Esophagus muscularis mucosa (tissue), 4 donors: Measurements from ENCODE around the gene ATP2A3. TPM values are rescaled to one million over a fixed set of nuclear protein-coding genes. Genes with fewer than 3 reads are reported as not detected.
A peak's percentile ranks its signal among the peaks of the same experiment; 100 is the strongest.

Experiments used
- DNase-seq: peaks from one replicate; pipeline ENCODE4 v3.0.0-alpha.2; 2017; ENCODE audit errors: extremely low spot score
- H3K27ac ChIP-seq, 4 donors: fragments of 200-600 bp; sonication (generic); replicated peaks in 1 of 4; 1 replicate in 3 of 4; 2 replicates in 1 of 4; pipeline ENCODE4 v1.5.1; 2016 to 2019; ENCODE audit warnings: mild to moderate bottlenecking in 1 of 4
- H3K27me3 ChIP-seq, 4 donors: fragments of 200-600 bp; sonication (generic); one replicate each; pipeline versions ENCODE4 v1.5.1 to v1.6.0; 2016 to 2019
- H3K36me3 ChIP-seq, 4 donors: fragments of 200-600 bp; sonication (generic); one replicate each; pipeline ENCODE4 v1.5.1; 2016 to 2019
- H3K4me1 ChIP-seq, 4 donors: fragments of 200-600 bp; sonication (generic); one replicate each; pipeline ENCODE4 v1.5.1; 2016 to 2019
- H3K4me3 ChIP-seq, 4 donors: fragments of 200-600 bp; sonication (generic); 1 replicate in 2 of 4; 2 replicates in 2 of 4; pipeline ENCODE4 v1.5.1; 2016 to 2019; ENCODE audit warnings: mild to moderate bottlenecking in 4 of 4, moderate library complexity in 1 of 4
- H3K9me3 ChIP-seq, 4 donors: fragments of 200-600 bp; sonication (generic); 1 replicate in 3 of 4; 2 replicates in 1 of 4; pipeline ENCODE4 v1.5.1; 2016 to 2019
- EP300 ChIP-seq: sonication (generic); formaldehyde crosslinking; IDR thresholded peaks from one replicate; pipeline ENCODE4 v1.6.1; 2017; ENCODE audit warnings: antibody characterized with exemption
- POLR2A ChIP-seq: fragments of 450-650 bp; IDR thresholded peaks from one replicate; pipeline ENCODE4 v1.6.1; 2017; ENCODE audit warnings: antibody characterized with exemption, moderate library complexity, mild to moderate bottlenecking, low read depth
- POLR2AphosphoS5 ChIP-seq, 2 donors: sonication (generic); formaldehyde crosslinking; IDR thresholded peaks; one replicate each; pipeline ENCODE4 v1.6.1; 2017; ENCODE audit warnings: antibody characterized with exemption in 2 of 2
- WGBS: methylation state at CpG from one replicate; pipeline ENCODE4 v1.1.5; 2018; 5-methylcytosine and 5-hydroxymethylcytosine counted together
- intact Hi-C: fragments of 100-400 bp; cut with DNase I; formaldehyde crosslinking; loops from one replicate; pipeline ENCODE4 v1.15.1; 2023
- total RNA-seq, 4 donors: library from RNA; depleted of rRNA; stranded (reverse); fragments of >200 nt; gene quantifications; one replicate each; pipeline versions ENCODE4 v1.1.0 to v1.2.1, GENCODE V29; 2016
- TF ChIP-seq, protein P1 (sequence below), 3 experiments: fragments of 200-600 bp in 2 of 3; fragments of 450-650 bp in 1 of 3; sonication (generic) in 2 of 3; IDR thresholded peaks; one replicate each; pipeline ENCODE4 v1.5.1; 2017 to 2019; ENCODE audit warnings: antibody characterized with exemption in 3 of 3, mild to moderate bottlenecking in 2 of 3, moderate library complexity in 1 of 3

Gene ATP2A3
- total RNA-seq, 4 donors from 2014 or later: 17.9 to 35.4 (median 24.8) TPM

GRCh38 chr17:4008082-4008435 lies 43.8 kb upstream of the ATP2A3 start:
- H3K9me3 ChIP-seq: no peaks in the 10 kb centered on the region
- no peak for DNase-seq
- H3K4me3 ChIP-seq: no peak overlapping the region
- WGBS: 49% methylated on average over 6 of the region's 6 CpGs
- intact Hi-C loops: no loop called here
- H3K27ac ChIP-seq: peak overlapping the region; percentile 47 to 81 (median 62)
- no peaks in the 10 kb centered on the region for H3K27me3 ChIP-seq
- H3K36me3 ChIP-seq: peaks cover 56 to 77% (median 66%) of the 10 kb centered on the region in 4 donors
- no peak for TF ChIP-seq POLR2AphosphoS5 (IDR thresholded peaks at IDR 0.05)
- no peak for TF ChIP-seq POLR2A
- TF ChIP-seq, protein P1, sequence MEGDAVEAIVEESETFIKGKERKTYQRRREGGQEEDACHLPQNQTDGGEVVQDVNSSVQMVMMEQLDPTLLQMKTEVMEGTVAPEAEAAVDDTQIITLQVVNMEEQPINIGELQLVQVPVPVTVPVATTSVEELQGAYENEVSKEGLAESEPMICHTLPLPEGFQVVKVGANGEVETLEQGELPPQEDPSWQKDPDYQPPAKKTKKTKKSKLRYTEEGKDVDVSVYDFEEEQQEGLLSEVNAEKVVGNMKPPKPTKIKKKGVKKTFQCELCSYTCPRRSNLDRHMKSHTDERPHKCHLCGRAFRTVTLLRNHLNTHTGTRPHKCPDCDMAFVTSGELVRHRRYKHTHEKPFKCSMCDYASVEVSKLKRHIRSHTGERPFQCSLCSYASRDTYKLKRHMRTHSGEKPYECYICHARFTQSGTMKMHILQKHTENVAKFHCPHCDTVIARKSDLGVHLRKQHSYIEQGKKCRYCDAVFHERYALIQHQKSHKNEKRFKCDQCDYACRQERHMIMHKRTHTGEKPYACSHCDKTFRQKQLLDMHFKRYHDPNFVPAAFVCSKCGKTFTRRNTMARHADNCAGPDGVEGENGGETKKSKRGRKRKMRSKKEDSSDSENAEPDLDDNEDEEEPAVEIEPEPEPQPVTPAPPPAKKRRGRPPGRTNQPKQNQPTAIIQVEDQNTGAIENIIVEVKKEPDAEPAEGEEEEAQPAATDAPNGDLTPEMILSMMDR (IDR thresholded peaks at IDR 0.05): no peak
- TF ChIP-seq EP300: no peak
- H3K4me1 ChIP-seq: peaks cover 16 to 61% (median 50%) of the 10 kb centered on the region in 4 donors

GRCh38 chr17:4007346-4008081 lies 43.3 kb upstream of the ATP2A3 start:
- TF ChIP-seq POLR2AphosphoS5 (IDR thresholded peaks at IDR 0.05): no peak
- TF ChIP-seq EP300: no peak
- no peak for TF ChIP-seq POLR2A
- TF ChIP-seq, protein P1 (IDR thresholded peaks at IDR 0.05): no peak
- H3K4me1 ChIP-seq: peaks cover 16 to 66% (median 51%) of the 10 kb centered on the region in 4 donors
- intact Hi-C loops: no loop called here
- DNase-seq: no peak
- peaks cover 52 to 71% (median 62%) of the 10 kb centered on the region in 4 donors for H3K36me3 ChIP-seq
- H3K4me3 ChIP-seq: no peak overlapping the region
- peak overlapping the region; percentile 47 to 81 (median 62) for H3K27ac ChIP-seq
- no peaks in the 10 kb centered on the region for H3K9me3 ChIP-seq
- 84% methylated on average over 21 of the region's 27 CpGs for WGBS
- no peaks in the 10 kb centered on the region for H3K27me3 ChIP-seq

GRCh38 chr17:4006745-4007211 lies 42.5 kb upstream of the ATP2A3 start:
- Histone ChIP-seq H3K27ac (peak overlapping the region; percentile 47 to 71 (median 50)), H3K4me1 (peaks cover 16 to 72% (median 57%) of the 10 kb centered on the region in 4 donors), H3K27me3 (no peaks in the 10 kb centered on the region), H3K9me3 (no peaks in the 10 kb centered on the region), H3K4me3 (no peak overlapping the region), H3K36me3 (peaks cover 45 to 64% (median 55%) of the 10 kb centered on the region in 4 donors)
- TF ChIP-seq, protein P1 (IDR thresholded peaks at IDR 0.05): no peak
- TF ChIP-seq POLR2A: no peak
- no peak for TF ChIP-seq POLR2AphosphoS5 (IDR thresholded peaks at IDR 0.05)
- no peak for TF ChIP-seq EP300
- DNase-seq: no peak
- intact Hi-C loops: no loop called here
- 81% methylated on average over 8 of the region's 8 CpGs for WGBS

DNA sequence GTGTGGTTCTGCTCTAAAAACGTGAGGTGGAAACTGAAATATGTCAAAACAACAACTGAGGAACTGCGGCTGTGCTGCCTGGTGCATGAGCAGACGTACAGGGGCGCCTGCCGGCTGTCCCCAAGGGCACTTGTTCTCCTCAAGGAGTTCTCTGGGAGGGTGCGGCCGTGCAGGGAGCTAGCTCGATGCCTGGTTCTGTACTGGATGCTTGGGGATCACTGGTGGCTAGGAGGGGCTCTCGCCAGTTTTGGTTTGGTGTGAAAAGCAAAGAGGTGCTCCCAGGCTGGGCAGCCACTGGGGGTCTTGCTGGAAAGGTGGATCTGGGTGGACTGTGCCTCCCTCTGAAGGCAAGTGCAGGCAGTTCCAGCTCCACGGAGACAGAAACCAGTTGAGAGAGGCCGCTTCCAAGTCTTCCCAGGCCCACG lies 41.9 kb upstream of the ATP2A3 start:
- Histone ChIP-seq H3K9me3 (no peaks in the 10 kb centered on the region), H3K36me3 (peaks cover 42 to 60% (median 49%) of the 10 kb centered on the region in 4 donors), H3K27me3 (no peaks in the 10 kb centered on the region), H3K4me1 (peaks cover 16 to 72% (median 57%) of the 10 kb centered on the region in 4 donors), H3K27ac (peak overlapping the region in 3 of 4 donors; percentile 48 to 71 (median 52)), H3K4me3 (no peak overlapping the region)
- TF ChIP-seq, protein P1 (IDR thresholded peaks at IDR 0.05): no peak
- TF ChIP-seq POLR2AphosphoS5 (IDR thresholded peaks at IDR 0.05): no peak
- no peak for TF ChIP-seq POLR2A
- TF ChIP-seq EP300: no peak
- no peak for DNase-seq
- intact Hi-C loops: no loop called here
- WGBS: 76% methylated on average over 8 of the region's 12 CpGs
